ENCODE measurements around the gene A3GALT2. TPM values are rescaled to one million over a fixed set of nuclear protein-coding genes. Genes with fewer than 3 reads are reported as not detected.

A3GALT2 gene
- total RNA-seq, 4 donors from 2014 or later = not detected

- no peak overlapping the region for H3K4me3 ChIP-seq
- no peaks in the 10 kb centered on the region for H3K27me3 ChIP-seq
- TF ChIP-seq CTCF (IDR thresholded peaks at IDR 0.05) = no peak
- TF ChIP-seq POLR2AphosphoS5 (IDR thresholded peaks at IDR 0.05) = no peak
- TF ChIP-seq EP300 (IDR thresholded peaks at IDR 0.05; ENCODE audit: low read depth) = no peak
- no peak for TF ChIP-seq POLR2A (IDR thresholded peaks at IDR 0.05)
- 48% methylated on average over 2 of the region's 2 CpGs; no CpG with 5 or more reads in 1 of the 2 donors for WGBS, 2 donors (ENCODE audit: low coverage in 1 of 2)
- no peaks in the 10 kb centered on the region for H3K9me3 ChIP-seq
- intact Hi-C loops (cut with DNase I; ENCODE audit: low total_unique reads) = no loop called here
- DNase-seq = no peak
- peak overlapping the region; percentile 65 to 79 (median 72) for H3K27ac ChIP-seq
- peaks cover 10 to 33% (median 13%) of the 10 kb centered on the region in 4 donors for H3K4me1 ChIP-seq
- in situ Hi-C loops (cut with MboI; ENCODE audit: low pct_ligation_motif_present in 1 of 4, low pct_unique_long_range_greater_than_20kb in 1 of 4, low sequenced_read_pairs in 3 of 4) = loop anchor here in 1 of 4 donors (10.0 to 25.0 kb wide), 2 partner anchors 70 to 98 kb away; partner anchors contain the start of gene ZSCAN20
- no peaks in the 10 kb centered on the region for H3K36me3 ChIP-seq
These were observed 43.6 kb upstream of the A3GALT2 start for GRCh38 chr1:33364565-33364918.

- intact Hi-C loops (cut with DNase I; ENCODE audit: low total_unique reads) = no loop called here
- Histone ChIP-seq H3K4me3 (no peak overlapping the region), H3K4me1 (peaks cover 10 to 33% (median 13%) of the 10 kb centered on the region in 4 donors), H3K27me3 (no peaks in the 10 kb centered on the region), H3K27ac (peak overlapping the region; percentile 65 to 79 (median 72)), H3K9me3 (no peaks in the 10 kb centered on the region), H3K36me3 (no peaks in the 10 kb centered on the region)
- TF ChIP-seq POLR2A (IDR thresholded peaks at IDR 0.05) (no peak), CTCF (IDR thresholded peaks at IDR 0.05) (no peak), EP300 (IDR thresholded peaks at IDR 0.05; ENCODE audit: low read depth) (no peak), POLR2AphosphoS5 (IDR thresholded peaks at IDR 0.05) (no peak)
- DNase-seq = no peak
- 59 to 62% methylated on average over 2 to 5 of the region's 5 CpGs for WGBS, 2 donors (ENCODE audit: low coverage in 1 of 2)
- in situ Hi-C loops (cut with MboI; ENCODE audit: low pct_ligation_motif_present in 1 of 4, low pct_unique_long_range_greater_than_20kb in 1 of 4, low sequenced_read_pairs in 3 of 4) = loop anchor here in 1 of 4 donors (10.0 to 25.0 kb wide), 2 partner anchors 69 to 99 kb away; partner anchors contain the start of gene ZSCAN20
These were observed 42.6 kb upstream of the A3GALT2 start for GRCh38 chr1:33363470-33363861.

GRCh38 chr1:33363021-33363420 lies 42.1 kb upstream of the A3GALT2 start:
- H3K36me3 ChIP-seq = no peaks in the 10 kb centered on the region
- H3K9me3 ChIP-seq = no peaks in the 10 kb centered on the region
- no peak for TF ChIP-seq EP300 (IDR thresholded peaks at IDR 0.05; ENCODE audit: low read depth)
- TF ChIP-seq CTCF (IDR thresholded peaks at IDR 0.05) = no peak
- TF ChIP-seq POLR2AphosphoS5 (IDR thresholded peaks at IDR 0.05) = no peak
- no peak for TF ChIP-seq POLR2A (IDR thresholded peaks at IDR 0.05)
- H3K27ac ChIP-seq = peak overlapping the region; percentile 65 to 79 (median 72)
- intact Hi-C loops (cut with DNase I; ENCODE audit: low total_unique reads) = no loop called here
- WGBS, 2 donors (ENCODE audit: low coverage in 1 of 2) = 63 to 74% methylated on average over 4 to 5 of the region's 5 CpGs
- DNase-seq = no peak
- no peak overlapping the region for H3K4me3 ChIP-seq
- H3K4me1 ChIP-seq = peaks cover 10 to 33% (median 13%) of the 10 kb centered on the region in 4 donors
- in situ Hi-C loops (cut with MboI; ENCODE audit: low pct_ligation_motif_present in 1 of 4, low pct_unique_long_range_greater_than_20kb in 1 of 4, low sequenced_read_pairs in 3 of 4) = loop anchor here in 1 of 4 donors (10.0 to 25.0 kb wide), 2 partner anchors 68 to 99 kb away; partner anchors contain the start of gene ZSCAN20
- H3K27me3 ChIP-seq = no peaks in the 10 kb centered on the region

- TF ChIP-seq EP300 (IDR thresholded peaks at IDR 0.05; ENCODE audit: low read depth) (no peak), POLR2AphosphoS5 (IDR thresholded peaks at IDR 0.05) (no peak), POLR2A (IDR thresholded peaks at IDR 0.05) (no peak), CTCF (IDR thresholded peaks at IDR 0.05) (no peak)
- intact Hi-C loops (cut with DNase I; ENCODE audit: low total_unique reads) = no loop called here
These were observed 40.8 kb upstream of the A3GALT2 start for GRCh38 chr1:33361532-33362235.

More at GRCh38 chr1:33361532-33362235, 40.8 kb upstream of the A3GALT2 start:
- Histone ChIP-seq H3K4me3 (no peak overlapping the region), H3K36me3 (no peaks in the 10 kb centered on the region), H3K27me3 (no peaks in the 10 kb centered on the region), H3K9me3 (no peaks in the 10 kb centered on the region), H3K4me1 (peaks cover 0 to 24% (median 7%) of the 10 kb centered on the region in 4 donors), H3K27ac (peak overlapping the region in 2 of 4 donors; percentile 3 to 4)
- no peak for DNase-seq
- in situ Hi-C loops (cut with MboI; ENCODE audit: low pct_ligation_motif_present in 1 of 4, low pct_unique_long_range_greater_than_20kb in 1 of 4, low sequenced_read_pairs in 3 of 4) = loop anchor here in 1 of 4 donors (10.0 to 25.0 kb wide), 2 partner anchors 67 to 101 kb away; partner anchors contain the start of gene ZSCAN20
- WGBS, 2 donors (ENCODE audit: low coverage in 1 of 2) = 71 to 83% methylated on average over 2 to 11 of the region's 11 CpGs

Measured in transverse colon (tissue), 4 donors.